ENCODE measurements around the gene UBTF. TPM values are rescaled to one million over a fixed set of nuclear protein-coding genes. Genes with fewer than 3 reads are reported as not detected.

Gene UBTF
- total and polyA plus RNA-seq, 4 experiments from 2014 or later: 12.2 to 264 (median 157) TPM

GRCh38 chr17:44197107-44197506, 22.4 kb downstream of the UBTF start:
- intact Hi-C loops (cut with micrococcal nuclease): no loop called here
- Histone ChIP-seq H3K36me3 (ENCODE audit: insufficient read depth, low read length) (peaks cover 45% of the 10 kb centered on the region), H3K4me3 (ENCODE audit: low read length in 2 of 2) (no peak overlapping the region), H3K27me3 (ENCODE audit: insufficient read depth, low read length) (no peaks in the 10 kb centered on the region), H3K27ac (ENCODE audit: low read depth, low read length) (peak overlapping the region; percentile 80), H3K9me3 (ENCODE audit: control insufficient read depth in 1 of 2, low read length in 2 of 2) (no peaks in the 10 kb centered on the region), H3K4me1 (ENCODE audit: insufficient read depth, low read length) (peaks cover 27% of the 10 kb centered on the region)
- no peak for DNase-seq
- H3K27ac Mint-ChIP-seq: peak overlapping the region in 3 of 7 donors; percentile 47 to 93 (median 91)
- peaks cover 0 to 2% (median 0%) of the 10 kb centered on the region in 8 donors for H3K9me3 Mint-ChIP-seq
- POLR2A ChIA-PET (ENCODE audit: partially characterized antibody): interaction anchor here (6.6 to 10.5 kb wide), 2 partner anchors 10 to 18 kb away, joined by 143 to 325 read pairs; partner anchors contain the start of genes TMUB2 and UBTF
- H3K4me1 Mint-ChIP-seq: peaks cover 16 to 37% (median 25%) of the 10 kb centered on the region in 4 donors
- H3K36me3 Mint-ChIP-seq: peaks cover 9 to 53% of the 10 kb centered on the region in 2 donors
- CTCF ChIA-PET (ENCODE audit: partially characterized antibody): interaction anchor here (0.6 to 2.4 kb wide), 4 partner anchors 11 to 23 kb away, joined by 3 to 14 read pairs (median 7); partner anchors contain the start of gene TMUB2
- no peaks in the 10 kb centered on the region for H3K27me3 Mint-ChIP-seq
- H3K4me3 Mint-ChIP-seq: peak overlapping the region in 2 of 8 donors; percentile 90 to 94

- DNase-seq: no peak
- H3K4me3 Mint-ChIP-seq: no peak overlapping the region
- Histone ChIP-seq H3K9me3 (ENCODE audit: control insufficient read depth in 1 of 2, low read length in 2 of 2) (no peaks in the 10 kb centered on the region), H3K27me3 (ENCODE audit: insufficient read depth, low read length) (no peaks in the 10 kb centered on the region), H3K4me1 (ENCODE audit: insufficient read depth, low read length) (peaks cover 20% of the 10 kb centered on the region), H3K27ac (ENCODE audit: low read depth, low read length) (no peak overlapping the region), H3K4me3 (ENCODE audit: low read length in 2 of 2) (no peak overlapping the region), H3K36me3 (ENCODE audit: insufficient read depth, low read length) (peaks cover 63% of the 10 kb centered on the region)
- peak overlapping the region in 1 of 7 donors; percentile 24 for H3K27ac Mint-ChIP-seq
- H3K27me3 Mint-ChIP-seq: no peaks in the 10 kb centered on the region
- H3K4me1 Mint-ChIP-seq: peaks cover 14 to 33% (median 19%) of the 10 kb centered on the region in 4 donors
- CTCF ChIA-PET (ENCODE audit: partially characterized antibody): interaction anchor here (1.1 kb wide), 1 partner anchor 11 kb away, joined by 3 read pairs; no protein-coding TSS in a partner anchor
- intact Hi-C loops (cut with micrococcal nuclease): no loop called here
- peaks cover 21 to 63% of the 10 kb centered on the region in 2 donors for H3K36me3 Mint-ChIP-seq
- POLR2A ChIA-PET (ENCODE audit: partially characterized antibody): interaction anchor here (0.9 to 10.9 kb wide), 2 partner anchors 21 to 26 kb away, joined by 3 to 159 read pairs; partner anchors contain the start of gene UBTF
- H3K9me3 Mint-ChIP-seq: peaks cover 0 to 2% (median 0%) of the 10 kb centered on the region in 8 donors
Measured at GRCh38 chr17:44193326-44194084, 26.0 kb downstream of the UBTF start.

DNA sequence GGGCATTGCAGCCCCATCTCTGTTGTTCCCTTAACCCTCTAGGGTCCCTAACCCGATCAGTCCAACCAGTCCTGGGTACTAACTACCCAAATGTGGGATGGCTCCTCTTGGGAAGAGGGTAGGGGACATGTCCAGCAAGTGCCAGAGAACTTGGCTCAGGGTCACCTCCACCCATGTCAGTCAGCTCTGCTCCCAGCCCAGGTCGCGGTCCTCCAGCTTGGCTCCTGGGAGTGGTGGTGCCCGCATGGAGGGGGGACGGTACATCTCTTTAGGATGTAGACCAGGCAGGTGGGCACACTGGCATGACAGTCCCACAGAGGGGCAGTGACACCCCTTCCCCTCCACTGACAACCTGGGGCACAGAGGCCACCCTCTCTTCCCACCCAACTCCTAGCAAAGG, 26.7 kb downstream of the UBTF start:
- peaks cover 13 to 33% (median 20%) of the 10 kb centered on the region in 4 donors for H3K4me1 Mint-ChIP-seq
- Histone ChIP-seq H3K4me1 (ENCODE audit: insufficient read depth, low read length) (peaks cover 22% of the 10 kb centered on the region), H3K4me3 (ENCODE audit: low read length in 2 of 2) (no peak overlapping the region), H3K27ac (ENCODE audit: low read depth, low read length) (no peak overlapping the region), H3K36me3 (ENCODE audit: insufficient read depth, low read length) (peaks cover 63% of the 10 kb centered on the region), H3K27me3 (ENCODE audit: insufficient read depth, low read length) (no peaks in the 10 kb centered on the region), H3K9me3 (ENCODE audit: control insufficient read depth in 1 of 2, low read length in 2 of 2) (no peaks in the 10 kb centered on the region)
- ChIA-PET POLR2A (ENCODE audit: partially characterized antibody) (interaction anchor here (0.9 to 10.9 kb wide), 2 partner anchors 22 to 27 kb away, joined by 3 to 159 read pairs; partner anchors contain the start of gene UBTF), CTCF (ENCODE audit: partially characterized antibody) (interaction anchor here (1.1 kb wide), 1 partner anchor 11 kb away, joined by 3 read pairs; no protein-coding TSS in a partner anchor)
- H3K27ac Mint-ChIP-seq: peak overlapping the region in 1 of 7 donors; percentile 57
- peaks cover 0 to 4% (median 0%) of the 10 kb centered on the region in 8 donors for H3K9me3 Mint-ChIP-seq
- peaks cover 18 to 60% of the 10 kb centered on the region in 2 donors for H3K36me3 Mint-ChIP-seq
- DNase-seq: no peak
- H3K27me3 Mint-ChIP-seq: no peaks in the 10 kb centered on the region
- no peak overlapping the region for H3K4me3 Mint-ChIP-seq
- intact Hi-C loops (cut with micrococcal nuclease): no loop called here

- POLR2A ChIA-PET (ENCODE audit: partially characterized antibody): interaction anchor here (1.6 to 10.9 kb wide), 2 partner anchors 14 to 28 kb away, joined by 3 to 159 read pairs; partner anchors contain the start of gene UBTF
- H3K9me3 ChIP-seq (ENCODE audit: control insufficient read depth in 1 of 2, low read length in 2 of 2): no peaks in the 10 kb centered on the region
- H3K4me3 Mint-ChIP-seq: no peak overlapping the region
Measured at GRCh38 chr17:44191941-44192496, 27.5 kb downstream of the UBTF start.

DNA sequence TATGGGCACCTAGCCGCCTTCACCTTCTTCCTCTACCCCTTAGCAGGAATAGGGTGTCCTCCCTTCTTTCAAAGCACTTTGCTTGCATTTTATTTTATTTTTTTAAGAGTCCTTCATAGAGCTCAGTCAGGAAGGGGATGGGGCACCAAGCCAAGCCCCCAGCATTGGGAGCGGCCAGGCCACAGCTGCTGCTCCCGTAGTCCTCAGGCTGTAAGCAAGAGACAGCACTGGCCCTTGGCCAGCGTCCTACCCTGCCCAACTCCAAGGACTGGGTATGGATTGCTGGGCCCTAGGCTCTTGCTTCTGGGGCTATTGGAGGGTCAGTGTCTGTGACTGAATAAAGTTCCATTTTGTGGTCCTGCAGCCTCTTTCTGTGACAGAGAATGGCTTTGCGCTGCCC, 28.1 kb downstream of the UBTF start:
- H3K36me3 Mint-ChIP-seq: peaks cover 12 to 61% of the 10 kb centered on the region in 2 donors
- no peaks in the 10 kb centered on the region for H3K27me3 ChIP-seq (ENCODE audit: insufficient read depth, low read length)
- intact Hi-C loops (cut with micrococcal nuclease): no loop called here
- peaks cover 16 to 33% (median 23%) of the 10 kb centered on the region in 4 donors for H3K4me1 Mint-ChIP-seq
- H3K9me3 Mint-ChIP-seq: peaks cover 0 to 7% (median 0%) of the 10 kb centered on the region in 8 donors
- H3K4me3 Mint-ChIP-seq: peak overlapping the region in 1 of 8 donors; percentile 20
- H3K9me3 ChIP-seq (ENCODE audit: control insufficient read depth in 1 of 2, low read length in 2 of 2): no peaks in the 10 kb centered on the region
- H3K27ac Mint-ChIP-seq: peak overlapping the region in 5 of 7 donors; percentile 36 to 68 (median 47)
- no peak overlapping the region for H3K27ac ChIP-seq (ENCODE audit: low read depth, low read length)
- H3K4me3 ChIP-seq (ENCODE audit: low read length in 2 of 2): no peak overlapping the region
- DNase-seq: no peak
- ChIA-PET POLR2A (ENCODE audit: partially characterized antibody) (interaction anchor here (0.7 to 10.9 kb wide), 4 partner anchors 8 to 28 kb away, joined by 3 to 159 read pairs (median 4); partner anchors contain the start of gene UBTF), CTCF (ENCODE audit: partially characterized antibody) (no interaction called here)
- peaks cover 14% of the 10 kb centered on the region for H3K4me1 ChIP-seq (ENCODE audit: insufficient read depth, low read length)
- no peaks in the 10 kb centered on the region for H3K27me3 Mint-ChIP-seq
- H3K36me3 ChIP-seq (ENCODE audit: insufficient read depth, low read length): peaks cover 53% of the 10 kb centered on the region

More at GRCh38 chr17:44191941-44192496, 27.5 kb downstream of the UBTF start:
- CTCF ChIA-PET (ENCODE audit: partially characterized antibody): no interaction called here
- Histone ChIP-seq H3K4me1 (ENCODE audit: insufficient read depth, low read length) (peaks cover 18% of the 10 kb centered on the region), H3K36me3 (ENCODE audit: insufficient read depth, low read length) (peaks cover 58% of the 10 kb centered on the region), H3K27ac (ENCODE audit: low read depth, low read length) (no peak overlapping the region), H3K27me3 (ENCODE audit: insufficient read depth, low read length) (no peaks in the 10 kb centered on the region), H3K4me3 (ENCODE audit: low read length in 2 of 2) (no peak overlapping the region)
- intact Hi-C loops (cut with micrococcal nuclease): no loop called here
- peaks cover 13 to 32% (median 20%) of the 10 kb centered on the region in 4 donors for H3K4me1 Mint-ChIP-seq
- peaks cover 0 to 4% (median 0%) of the 10 kb centered on the region in 8 donors for H3K9me3 Mint-ChIP-seq
- no peak for DNase-seq
- H3K27me3 Mint-ChIP-seq: no peaks in the 10 kb centered on the region
- peaks cover 15 to 58% of the 10 kb centered on the region in 2 donors for H3K36me3 Mint-ChIP-seq
- H3K27ac Mint-ChIP-seq: no peak overlapping the region

DNA sequence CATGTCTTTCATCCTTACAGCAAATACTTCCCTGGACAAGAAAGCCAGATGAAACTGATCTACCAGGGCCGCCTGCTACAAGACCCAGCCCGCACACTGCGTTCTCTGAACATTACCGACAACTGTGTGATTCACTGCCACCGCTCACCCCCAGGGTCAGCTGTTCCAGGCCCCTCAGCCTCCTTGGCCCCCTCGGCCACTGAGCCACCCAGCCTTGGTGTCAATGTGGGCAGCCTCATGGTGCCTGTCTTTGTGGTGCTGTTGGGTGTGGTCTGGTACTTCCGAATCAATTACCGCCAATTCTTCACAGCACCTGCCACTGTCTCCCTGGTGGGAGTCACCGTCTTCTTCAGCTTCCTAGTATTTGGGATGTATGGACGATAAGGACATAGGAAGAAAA, 29.0 kb downstream of the UBTF start:
- H3K36me3 Mint-ChIP-seq: peaks cover 12 to 59% of the 10 kb centered on the region in 2 donors
- H3K36me3 ChIP-seq (ENCODE audit: insufficient read depth, low read length): peaks cover 49% of the 10 kb centered on the region
- intact Hi-C loops (cut with micrococcal nuclease): no loop called here

More for the DNA sequence above, 29.0 kb downstream of the UBTF start:
- ChIA-PET CTCF (ENCODE audit: partially characterized antibody) (no interaction called here), POLR2A (ENCODE audit: partially characterized antibody) (interaction anchor here (0.5 to 10.9 kb wide), 5 partner anchors 8 to 29 kb away, joined by 3 to 159 read pairs (median 3); partner anchors contain the start of gene UBTF)
- peak overlapping the region in 6 of 7 donors; percentile 34 to 68 (median 64) for H3K27ac Mint-ChIP-seq
- H3K27me3 Mint-ChIP-seq: no peaks in the 10 kb centered on the region
- DNase-seq: no peak
- no peaks in the 10 kb centered on the region for H3K27me3 ChIP-seq (ENCODE audit: insufficient read depth, low read length)
- peak overlapping the region in 2 of 8 donors; percentile 46 to 78 for H3K4me3 Mint-ChIP-seq
- H3K9me3 Mint-ChIP-seq: peaks cover 0 to 5% (median 0%) of the 10 kb centered on the region in 8 donors
- H3K27ac ChIP-seq (ENCODE audit: low read depth, low read length): no peak overlapping the region
- no peak overlapping the region for H3K4me3 ChIP-seq (ENCODE audit: low read length in 2 of 2)
- peaks cover 20% of the 10 kb centered on the region for H3K4me1 ChIP-seq (ENCODE audit: insufficient read depth, low read length)
- H3K4me1 Mint-ChIP-seq: peaks cover 20 to 34% (median 28%) of the 10 kb centered on the region in 4 donors
- no peaks in the 10 kb centered on the region for H3K9me3 ChIP-seq (ENCODE audit: control insufficient read depth in 1 of 2, low read length in 2 of 2)
